GM12878 (cell line): ENCODE results near the gene SMG6. TPM values are rescaled to one million over a fixed set of nuclear protein-coding genes. Genes with fewer than 3 reads are reported as not detected.

ENCODE experiments used
- FOXM1 ChIP-seq: IDR thresholded peaks from 2 replicates; pipeline ENCODE4 v1.6.1; 2012; ENCODE audit warnings: low read depth, mild to moderate bottlenecking, inconsistent platforms, low read length, moderate library complexity
- GATAD2B ChIP-seq: fragments of 450-650 bp; conservative IDR thresholded peaks from 2 replicates; pipeline ENCODE4 v1.6.1; 2017; ENCODE audit warnings: low read depth, mild to moderate bottlenecking, moderate library complexity
- MAX ChIP-seq: IDR thresholded peaks from 2 replicates; pipeline ENCODE4 v1.6.1; 2012; ENCODE audit warnings: low read depth, low read length, improper control_type of control experiment
- MEF2A ChIP-seq: IDR thresholded peaks from 2 replicates; pipeline ENCODE4 v1.6.1; 2011; ENCODE audit warnings: low read depth, mild to moderate bottlenecking, low read length, moderate library complexity; ENCODE audit not compliant: insufficient read depth
- NFYA ChIP-seq: IDR thresholded peaks from 2 replicates; pipeline ENCODE4 v1.6.1; 2011; ENCODE audit warnings: low read depth, mild to moderate bottlenecking, low read length, improper control_type of control experiment, borderline replicate concordance
- POLR2AphosphoS5 ChIP-seq: IDR thresholded peaks from 2 replicates; pipeline ENCODE4 v1.6.1; 2011; ENCODE audit warnings: mild to moderate bottlenecking, low read length, inconsistent platforms
- SIN3A ChIP-seq: IDR thresholded peaks from 2 replicates; pipeline ENCODE4 v1.6.1; 2012; ENCODE audit warnings: low read depth, low read length, improper control_type of control experiment
- STAT1 ChIP-seq: fragments of 450-650 bp; conservative IDR thresholded peaks from 2 replicates; pipeline ENCODE4 v1.6.1; 2014; ENCODE audit warnings: antibody characterized with exemption, mild to moderate bottlenecking
- STAT3 ChIP-seq: IDR thresholded peaks from 2 replicates; pipeline ENCODE4 v1.6.1; 2011; ENCODE audit warnings: low read depth, low read length, improper control_type of control experiment
- polyA plus RNA-seq, 11 experiments: library from polyadenylated mRNA; depleted of rRNA in 4 of 11; unstranded in 6 of 11; stranded (reverse) in 5 of 11; fragments of >200 nt; fragmentation: Nextera tagmentation in 4 of 11; fragmentation: Illumina TruSeq in 1 of 11; extraction: Ambion mirVana in 4 of 11; extraction: Trizol in 1 of 11; gene quantifications; 1 replicate in 1 of 11; 2 replicates in 10 of 11; pipeline versions ENCODE4 v1.2.1 to v1.2.3, GENCODE V29; 2011 to 2016; ENCODE audit warnings: inconsistent platforms in 2 of 11, missing spikeins in 2 of 11, low read depth in 1 of 11
- total RNA-seq, 4 experiments: library from RNA; depleted of rRNA in 3 of 4; stranded (reverse); fragments of >200 nt in 3 of 4; fragmentation: Illumina TruSeq in 1 of 4; extraction: Trizol in 1 of 4; gene quantifications; 2 replicates each; pipeline versions ENCODE4 v1.2.1 to v1.2.3, GENCODE V29; 2013 to 2021
- TF ChIP-seq, protein P1 (sequence below): fragments of 450-650 bp; formaldehyde crosslinking; IDR thresholded peaks from 2 replicates; pipeline ENCODE4 v1.4.0; 2020; ENCODE audit warnings: mild to moderate bottlenecking, moderate library complexity
- TF ChIP-seq, protein P2 (sequence below): fragments of 150-350 bp; IDR thresholded peaks from 2 replicates; pipeline ENCODE4 v1.6.1; 2016; ENCODE audit warnings: low read depth, low read length
- TF ChIP-seq, protein P3 (sequence below), 3 experiments: IDR thresholded peaks in 2 of 3; conservative IDR thresholded peaks in 1 of 3; 2 replicates each; pipeline ENCODE4 v1.5.1; 2011; ENCODE audit warnings: low read depth in 3 of 3, low read length in 3 of 3, mild to moderate bottlenecking in 3 of 3, control low read depth in 2 of 3, moderate library complexity in 2 of 3, inconsistent platforms in 1 of 3, mixed read lengths in 1 of 3; ENCODE audit not compliant: control insufficient read depth in 2 of 3, insufficient read depth in 1 of 3; ENCODE audit errors: extremely low read depth in 1 of 3
- TF ChIP-seq, protein P4 (sequence below): fragments of 450-650 bp; IDR thresholded peaks from 2 replicates; pipeline ENCODE4 v1.6.1; 2017; ENCODE audit warnings: antibody characterized with exemption, mild to moderate bottlenecking, moderate library complexity

The SMG6 gene
- total and polyA plus RNA-seq, 10 of the 15 experiments (the other 5 are each of a cell fraction or from before 2014, with no cell fraction given) = 0.58 to 28.7 (median 15.7) TPM

DNA sequence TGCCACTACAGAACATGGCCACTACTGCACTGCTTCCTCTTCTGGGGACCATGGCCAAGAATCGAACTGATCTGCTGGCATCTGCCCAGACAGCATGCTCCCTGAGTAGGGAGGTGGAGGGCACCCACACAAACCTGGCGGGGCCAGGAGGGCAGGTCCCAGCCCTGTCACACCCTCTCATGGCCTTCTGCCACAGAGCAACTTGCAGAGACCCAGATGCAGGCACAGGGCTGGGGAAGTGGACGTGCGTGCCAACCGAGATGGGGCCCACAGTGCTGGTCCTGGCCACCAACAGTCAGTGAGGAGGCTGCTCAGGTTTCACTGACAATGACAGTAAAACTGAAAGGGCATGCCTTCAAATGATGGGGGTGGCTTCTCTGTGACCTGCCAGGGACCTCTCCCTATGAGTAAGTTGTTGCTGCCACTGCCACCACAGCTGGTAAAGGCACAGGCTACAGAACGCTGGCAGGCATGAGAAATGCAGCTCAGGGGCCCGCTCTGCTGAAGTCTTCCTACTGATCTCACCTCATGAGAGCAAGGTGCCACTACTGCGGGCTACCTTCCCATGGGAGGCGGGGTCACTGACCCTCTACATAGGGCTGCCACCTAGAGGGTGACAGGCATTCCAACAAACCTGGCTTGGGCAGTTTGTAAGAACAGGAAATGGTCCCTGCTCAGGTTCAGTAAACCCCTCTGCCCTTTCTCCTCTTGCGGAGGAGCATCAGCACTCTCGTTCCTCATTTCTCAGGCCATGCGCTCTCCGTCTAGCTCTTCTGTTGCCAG, 233.2 kb downstream of the SMG6 start (continued):
- TF ChIP-seq, protein P1, sequence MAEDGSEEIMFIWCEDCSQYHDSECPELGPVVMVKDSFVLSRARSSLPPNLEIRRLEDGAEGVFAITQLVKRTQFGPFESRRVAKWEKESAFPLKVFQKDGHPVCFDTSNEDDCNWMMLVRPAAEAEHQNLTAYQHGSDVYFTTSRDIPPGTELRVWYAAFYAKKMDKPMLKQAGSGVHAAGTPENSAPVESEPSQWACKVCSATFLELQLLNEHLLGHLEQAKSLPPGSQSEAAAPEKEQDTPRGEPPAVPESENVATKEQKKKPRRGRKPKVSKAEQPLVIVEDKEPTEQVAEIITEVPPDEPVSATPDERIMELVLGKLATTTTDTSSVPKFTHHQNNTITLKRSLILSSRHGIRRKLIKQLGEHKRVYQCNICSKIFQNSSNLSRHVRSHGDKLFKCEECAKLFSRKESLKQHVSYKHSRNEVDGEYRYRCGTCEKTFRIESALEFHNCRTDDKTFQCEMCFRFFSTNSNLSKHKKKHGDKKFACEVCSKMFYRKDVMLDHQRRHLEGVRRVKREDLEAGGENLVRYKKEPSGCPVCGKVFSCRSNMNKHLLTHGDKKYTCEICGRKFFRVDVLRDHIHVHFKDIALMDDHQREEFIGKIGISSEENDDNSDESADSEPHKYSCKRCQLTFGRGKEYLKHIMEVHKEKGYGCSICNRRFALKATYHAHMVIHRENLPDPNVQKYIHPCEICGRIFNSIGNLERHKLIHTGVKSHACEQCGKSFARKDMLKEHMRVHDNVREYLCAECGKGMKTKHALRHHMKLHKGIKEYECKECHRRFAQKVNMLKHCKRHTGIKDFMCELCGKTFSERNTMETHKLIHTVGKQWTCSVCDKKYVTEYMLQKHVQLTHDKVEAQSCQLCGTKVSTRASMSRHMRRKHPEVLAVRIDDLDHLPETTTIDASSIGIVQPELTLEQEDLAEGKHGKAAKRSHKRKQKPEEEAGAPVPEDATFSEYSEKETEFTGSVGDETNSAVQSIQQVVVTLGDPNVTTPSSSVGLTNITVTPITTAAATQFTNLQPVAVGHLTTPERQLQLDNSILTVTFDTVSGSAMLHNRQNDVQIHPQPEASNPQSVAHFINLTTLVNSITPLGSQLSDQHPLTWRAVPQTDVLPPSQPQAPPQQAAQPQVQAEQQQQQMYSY (CRISPR knock-in tag) = no peak
- TF ChIP-seq, protein P2, sequence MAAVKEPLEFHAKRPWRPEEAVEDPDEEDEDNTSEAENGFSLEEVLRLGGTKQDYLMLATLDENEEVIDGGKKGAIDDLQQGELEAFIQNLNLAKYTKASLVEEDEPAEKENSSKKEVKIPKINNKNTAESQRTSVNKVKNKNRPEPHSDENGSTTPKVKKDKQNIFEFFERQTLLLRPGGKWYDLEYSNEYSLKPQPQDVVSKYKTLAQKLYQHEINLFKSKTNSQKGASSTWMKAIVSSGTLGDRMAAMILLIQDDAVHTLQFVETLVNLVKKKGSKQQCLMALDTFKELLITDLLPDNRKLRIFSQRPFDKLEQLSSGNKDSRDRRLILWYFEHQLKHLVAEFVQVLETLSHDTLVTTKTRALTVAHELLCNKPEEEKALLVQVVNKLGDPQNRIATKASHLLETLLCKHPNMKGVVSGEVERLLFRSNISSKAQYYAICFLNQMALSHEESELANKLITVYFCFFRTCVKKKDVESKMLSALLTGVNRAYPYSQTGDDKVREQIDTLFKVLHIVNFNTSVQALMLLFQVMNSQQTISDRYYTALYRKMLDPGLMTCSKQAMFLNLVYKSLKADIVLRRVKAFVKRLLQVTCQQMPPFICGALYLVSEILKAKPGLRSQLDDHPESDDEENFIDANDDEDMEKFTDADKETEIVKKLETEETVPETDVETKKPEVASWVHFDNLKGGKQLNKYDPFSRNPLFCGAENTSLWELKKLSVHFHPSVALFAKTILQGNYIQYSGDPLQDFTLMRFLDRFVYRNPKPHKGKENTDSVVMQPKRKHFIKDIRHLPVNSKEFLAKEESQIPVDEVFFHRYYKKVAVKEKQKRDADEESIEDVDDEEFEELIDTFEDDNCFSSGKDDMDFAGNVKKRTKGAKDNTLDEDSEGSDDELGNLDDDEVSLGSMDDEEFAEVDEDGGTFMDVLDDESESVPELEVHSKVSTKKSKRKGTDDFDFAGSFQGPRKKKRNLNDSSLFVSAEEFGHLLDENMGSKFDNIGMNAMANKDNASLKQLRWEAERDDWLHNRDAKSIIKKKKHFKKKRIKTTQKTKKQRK = no peak
- 0 out of 2 replicates have a peak, but pooled peaks have one; percentile 50 for TF ChIP-seq STAT1
- TF ChIP-seq SIN3A = peak; percentile 41; the same call in 1 of the 2 replicates
- TF ChIP-seq GATAD2B = peak; percentile 99
- peak; percentile 100 for TF ChIP-seq FOXM1
- TF ChIP-seq MAX = peak; percentile 12; the same call in 1 of the 2 replicates
- no peak for TF ChIP-seq NFYA
- TF ChIP-seq, protein P3, sequence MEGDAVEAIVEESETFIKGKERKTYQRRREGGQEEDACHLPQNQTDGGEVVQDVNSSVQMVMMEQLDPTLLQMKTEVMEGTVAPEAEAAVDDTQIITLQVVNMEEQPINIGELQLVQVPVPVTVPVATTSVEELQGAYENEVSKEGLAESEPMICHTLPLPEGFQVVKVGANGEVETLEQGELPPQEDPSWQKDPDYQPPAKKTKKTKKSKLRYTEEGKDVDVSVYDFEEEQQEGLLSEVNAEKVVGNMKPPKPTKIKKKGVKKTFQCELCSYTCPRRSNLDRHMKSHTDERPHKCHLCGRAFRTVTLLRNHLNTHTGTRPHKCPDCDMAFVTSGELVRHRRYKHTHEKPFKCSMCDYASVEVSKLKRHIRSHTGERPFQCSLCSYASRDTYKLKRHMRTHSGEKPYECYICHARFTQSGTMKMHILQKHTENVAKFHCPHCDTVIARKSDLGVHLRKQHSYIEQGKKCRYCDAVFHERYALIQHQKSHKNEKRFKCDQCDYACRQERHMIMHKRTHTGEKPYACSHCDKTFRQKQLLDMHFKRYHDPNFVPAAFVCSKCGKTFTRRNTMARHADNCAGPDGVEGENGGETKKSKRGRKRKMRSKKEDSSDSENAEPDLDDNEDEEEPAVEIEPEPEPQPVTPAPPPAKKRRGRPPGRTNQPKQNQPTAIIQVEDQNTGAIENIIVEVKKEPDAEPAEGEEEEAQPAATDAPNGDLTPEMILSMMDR (IDR thresholded peaks at IDR 0.05 in 2 of 3, conservative IDR thresholded peaks at IDR 0.05 in 1 of 3; ENCODE audit: control insufficient read depth in 2 of 3, extremely low read depth in 1 of 3, insufficient read depth in 1 of 3, low read depth in 3 of 3, low read length in 3 of 3) = peak in 2 of 3 experiments; percentile 7 to 22; a peak in 1 of 6 replicates
- 0 out of 2 replicates have a peak, but pooled peaks have one; percentile 59 for TF ChIP-seq STAT3
- peak; percentile 83 for TF ChIP-seq MEF2A
- peak; percentile 52; the same call in 1 of the 2 replicates for TF ChIP-seq POLR2AphosphoS5
- TF ChIP-seq, protein P4, sequence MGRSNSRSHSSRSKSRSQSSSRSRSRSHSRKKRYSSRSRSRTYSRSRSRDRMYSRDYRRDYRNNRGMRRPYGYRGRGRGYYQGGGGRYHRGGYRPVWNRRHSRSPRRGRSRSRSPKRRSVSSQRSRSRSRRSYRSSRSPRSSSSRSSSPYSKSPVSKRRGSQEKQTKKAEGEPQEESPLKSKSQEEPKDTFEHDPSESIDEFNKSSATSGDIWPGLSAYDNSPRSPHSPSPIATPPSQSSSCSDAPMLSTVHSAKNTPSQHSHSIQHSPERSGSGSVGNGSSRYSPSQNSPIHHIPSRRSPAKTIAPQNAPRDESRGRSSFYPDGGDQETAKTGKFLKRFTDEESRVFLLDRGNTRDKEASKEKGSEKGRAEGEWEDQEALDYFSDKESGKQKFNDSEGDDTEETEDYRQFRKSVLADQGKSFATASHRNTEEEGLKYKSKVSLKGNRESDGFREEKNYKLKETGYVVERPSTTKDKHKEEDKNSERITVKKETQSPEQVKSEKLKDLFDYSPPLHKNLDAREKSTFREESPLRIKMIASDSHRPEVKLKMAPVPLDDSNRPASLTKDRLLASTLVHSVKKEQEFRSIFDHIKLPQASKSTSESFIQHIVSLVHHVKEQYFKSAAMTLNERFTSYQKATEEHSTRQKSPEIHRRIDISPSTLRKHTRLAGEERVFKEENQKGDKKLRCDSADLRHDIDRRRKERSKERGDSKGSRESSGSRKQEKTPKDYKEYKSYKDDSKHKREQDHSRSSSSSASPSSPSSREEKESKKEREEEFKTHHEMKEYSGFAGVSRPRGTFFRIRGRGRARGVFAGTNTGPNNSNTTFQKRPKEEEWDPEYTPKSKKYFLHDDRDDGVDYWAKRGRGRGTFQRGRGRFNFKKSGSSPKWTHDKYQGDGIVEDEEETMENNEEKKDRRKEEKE = no peak
